GM12873 (cell line): ENCODE data around the gene COL23A1.

Experiments used
- TF ChIP-seq, protein P1 (sequence below): IDR thresholded peaks from 2 replicates; pipeline ENCODE4 v1.5.1; 2012; ENCODE audit warnings: low read depth, mild to moderate bottlenecking, moderate library complexity, low read length, control low read depth; ENCODE audit not compliant: insufficient read depth; ENCODE audit errors: missing control alignments

The COL23A1 gene

DNA sequence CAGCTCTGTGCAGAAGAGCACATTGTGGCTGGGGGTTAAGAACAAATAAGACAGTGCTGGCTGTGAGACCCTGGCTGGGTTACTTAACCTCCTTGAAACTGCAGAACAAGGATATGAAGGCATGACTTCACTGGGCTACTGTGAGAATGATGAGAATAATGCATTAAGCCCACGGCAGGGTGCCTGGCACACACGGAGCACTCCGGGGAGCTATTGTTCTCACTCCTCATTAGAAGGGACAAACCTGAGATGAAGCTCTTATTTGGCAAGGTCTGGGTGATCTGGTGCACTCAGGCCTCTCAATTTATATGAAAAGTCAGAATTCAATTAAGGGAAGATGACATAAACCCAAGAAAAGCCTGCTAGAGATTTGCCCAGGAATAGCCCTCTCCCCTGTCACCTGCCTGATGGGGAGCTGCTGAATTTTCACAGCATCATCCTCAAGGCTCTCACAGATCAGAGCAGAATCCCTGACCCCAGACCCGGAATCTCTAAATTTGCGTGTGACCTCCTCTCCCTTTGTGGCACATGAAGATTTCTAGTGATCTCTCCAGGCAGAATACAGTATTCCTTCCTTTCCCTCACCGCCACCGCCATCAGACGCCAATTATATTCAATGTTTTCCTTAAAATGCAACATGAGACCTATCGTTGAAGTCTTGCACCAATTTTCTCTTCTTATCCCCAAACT lies 102.1 kb downstream of the COL23A1 start:
- TF ChIP-seq, protein P1, sequence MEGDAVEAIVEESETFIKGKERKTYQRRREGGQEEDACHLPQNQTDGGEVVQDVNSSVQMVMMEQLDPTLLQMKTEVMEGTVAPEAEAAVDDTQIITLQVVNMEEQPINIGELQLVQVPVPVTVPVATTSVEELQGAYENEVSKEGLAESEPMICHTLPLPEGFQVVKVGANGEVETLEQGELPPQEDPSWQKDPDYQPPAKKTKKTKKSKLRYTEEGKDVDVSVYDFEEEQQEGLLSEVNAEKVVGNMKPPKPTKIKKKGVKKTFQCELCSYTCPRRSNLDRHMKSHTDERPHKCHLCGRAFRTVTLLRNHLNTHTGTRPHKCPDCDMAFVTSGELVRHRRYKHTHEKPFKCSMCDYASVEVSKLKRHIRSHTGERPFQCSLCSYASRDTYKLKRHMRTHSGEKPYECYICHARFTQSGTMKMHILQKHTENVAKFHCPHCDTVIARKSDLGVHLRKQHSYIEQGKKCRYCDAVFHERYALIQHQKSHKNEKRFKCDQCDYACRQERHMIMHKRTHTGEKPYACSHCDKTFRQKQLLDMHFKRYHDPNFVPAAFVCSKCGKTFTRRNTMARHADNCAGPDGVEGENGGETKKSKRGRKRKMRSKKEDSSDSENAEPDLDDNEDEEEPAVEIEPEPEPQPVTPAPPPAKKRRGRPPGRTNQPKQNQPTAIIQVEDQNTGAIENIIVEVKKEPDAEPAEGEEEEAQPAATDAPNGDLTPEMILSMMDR, result no peak

DNA sequence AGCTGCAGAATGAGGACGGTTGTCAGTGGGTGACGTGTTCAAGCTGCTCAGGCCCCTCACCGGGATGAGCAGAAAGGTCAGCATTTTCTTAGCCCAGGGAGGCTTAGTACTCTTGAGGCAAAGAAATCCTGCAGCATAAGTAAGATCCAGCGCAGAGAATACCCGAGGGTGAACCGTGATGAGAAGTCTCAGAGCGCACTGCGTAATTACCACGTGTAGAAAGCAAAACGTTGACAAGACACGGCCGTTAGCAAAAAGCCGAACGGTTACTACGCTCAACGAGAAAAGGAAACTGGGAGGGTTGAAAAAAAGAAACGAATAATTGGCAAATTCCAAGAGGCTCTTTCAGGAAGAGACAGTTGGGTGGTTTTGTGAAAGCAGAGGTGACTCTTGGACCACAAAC lies 104.0 kb downstream of the COL23A1 start:
- TF ChIP-seq, protein P1, result no peak

GRCh38 chr5:178483620-178484019 lies 106.6 kb downstream of the COL23A1 start:
- TF ChIP-seq, protein P1, result no peak

DNA sequence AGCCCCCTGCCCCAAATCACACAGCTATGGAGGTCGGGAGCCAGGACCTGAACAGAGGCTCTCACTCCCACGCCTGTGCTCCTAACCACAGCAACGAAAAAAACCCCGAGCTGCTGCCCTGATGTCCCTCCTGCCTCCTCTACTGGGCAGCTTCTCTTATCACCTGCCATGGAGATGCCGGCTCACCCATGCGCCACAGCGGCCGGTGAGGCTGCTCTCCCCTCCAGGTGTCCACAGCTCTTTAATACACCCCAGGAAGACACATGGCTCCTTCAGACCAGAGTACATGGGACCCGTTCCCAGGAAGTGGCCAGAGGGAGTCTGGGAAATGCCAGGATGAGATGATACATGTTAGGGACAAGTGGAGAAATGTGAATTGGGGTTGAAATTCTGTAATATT lies 110.9 kb downstream of the COL23A1 start:
- TF ChIP-seq, protein P1, result no peak

GRCh38 chr5:178478370-178478769 lies 111.8 kb downstream of the COL23A1 start:
- TF ChIP-seq, protein P1, result no peak

DNA sequence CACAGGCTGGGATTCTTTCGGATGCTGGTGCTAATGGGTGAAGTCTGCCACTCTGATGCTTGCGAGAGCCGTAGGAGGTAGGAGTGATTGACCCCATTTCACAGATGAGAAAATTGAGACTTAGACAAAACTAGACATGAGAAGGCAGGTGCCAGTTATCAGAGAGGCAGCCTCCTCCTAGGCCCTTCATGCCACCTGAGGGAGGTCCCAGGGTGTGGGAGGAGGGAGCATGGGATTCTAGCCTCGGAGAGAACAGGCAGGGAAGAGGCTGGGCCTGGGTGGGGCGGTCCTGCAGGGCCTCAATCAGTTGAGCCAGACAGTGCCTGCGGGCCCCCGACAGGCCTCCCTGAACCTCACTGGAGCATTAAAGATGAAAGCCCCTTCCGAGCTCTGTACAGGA lies 112.4 kb downstream of the COL23A1 start:
- TF ChIP-seq, protein P1, result no peak

GRCh38 chr5:178476972-178477754 lies 113.0 kb downstream of the COL23A1 start:
- TF ChIP-seq, protein P1, result no peak
